HPDE6-E6E7 (cell line): ENCODE data around the gene ETFA.
A peak's percentile ranks its signal among the peaks of the same experiment; 100 is the strongest.

Source experiments
- DNase-seq: peaks from one replicate; pipeline ENCODE4 v3.0.0; 2011; ENCODE audit warnings: missing footprints; ENCODE audit errors: extremely low spot score

ETFA gene

DNA sequence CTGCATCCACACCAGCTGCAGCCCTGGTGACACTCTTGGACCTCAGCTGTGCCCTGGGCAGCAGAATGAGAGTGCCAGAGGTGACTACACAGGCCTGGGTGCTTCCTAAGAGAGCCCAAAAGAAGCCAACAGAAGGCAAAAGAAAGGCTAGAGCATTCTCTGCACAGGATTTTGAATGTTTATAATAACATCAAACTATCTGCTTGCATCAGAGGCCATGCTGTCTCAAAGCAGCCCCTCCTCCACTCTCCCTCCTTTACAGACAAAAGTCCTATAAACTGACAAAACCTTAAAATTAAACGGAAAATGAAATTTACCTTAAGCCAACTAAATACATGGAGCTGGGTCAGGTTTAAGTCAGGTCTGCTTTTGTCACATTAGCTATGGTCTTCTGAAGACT, 95.6 kb downstream of the ETFA start:
- DNase-seq, result no peak

DNA sequence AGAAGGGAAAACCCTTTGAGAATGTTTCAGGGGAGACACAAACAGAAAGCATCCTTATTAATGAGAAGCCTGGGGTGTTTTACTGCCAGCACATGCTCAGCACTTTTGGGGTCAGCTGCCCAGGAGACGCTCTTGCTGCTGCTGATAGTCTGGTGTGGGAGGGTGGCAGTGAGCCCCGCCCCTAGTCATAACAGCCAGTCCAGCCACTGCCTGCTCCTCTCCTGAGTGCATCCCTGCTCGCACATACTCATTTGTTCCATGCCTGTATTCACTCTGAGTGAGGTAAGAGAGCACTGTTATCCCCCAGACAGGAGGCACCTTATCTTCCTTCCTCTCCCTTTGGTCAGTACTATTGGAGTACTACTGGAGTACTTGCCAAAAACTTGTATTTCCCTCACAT, 101.3 kb downstream of the ETFA start:
- DNase-seq, result no peak

- DNase-seq, result no peak
Measured at GRCh38 chr15:76209523-76209922, 101.7 kb downstream of the ETFA start.

DNA sequence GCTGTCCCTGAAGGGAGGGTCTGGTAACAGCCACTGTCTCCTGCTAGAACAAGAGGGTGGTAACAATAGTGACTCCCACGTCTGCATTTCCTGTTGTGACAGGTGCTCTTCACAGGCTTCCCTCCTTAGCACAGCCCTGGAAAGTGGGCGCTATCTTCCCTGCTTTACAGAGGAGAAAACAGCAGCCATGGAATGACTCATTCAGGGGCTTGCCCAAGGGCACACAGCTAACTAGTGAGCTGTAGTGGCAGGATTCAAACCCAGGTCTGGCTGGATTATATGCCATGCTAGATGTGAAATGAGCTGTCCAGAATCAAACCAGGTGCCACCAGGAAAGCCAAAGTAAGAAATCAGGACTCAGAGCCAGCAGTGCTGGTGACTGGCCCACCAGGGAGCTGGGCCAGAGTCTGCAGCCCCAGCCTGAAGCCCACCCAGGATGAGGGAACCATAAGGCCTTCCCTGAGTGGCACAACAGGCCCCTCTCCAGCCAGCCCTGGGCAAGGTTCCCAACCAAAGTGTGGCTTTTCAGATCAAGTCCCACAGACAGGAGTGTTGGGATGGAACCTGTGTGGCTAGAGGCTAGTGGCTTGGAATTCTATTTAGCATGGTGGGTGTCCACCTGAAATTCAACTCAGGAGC, 102.4 kb downstream of the ETFA start:
- DNase-seq, result no peak

DNA sequence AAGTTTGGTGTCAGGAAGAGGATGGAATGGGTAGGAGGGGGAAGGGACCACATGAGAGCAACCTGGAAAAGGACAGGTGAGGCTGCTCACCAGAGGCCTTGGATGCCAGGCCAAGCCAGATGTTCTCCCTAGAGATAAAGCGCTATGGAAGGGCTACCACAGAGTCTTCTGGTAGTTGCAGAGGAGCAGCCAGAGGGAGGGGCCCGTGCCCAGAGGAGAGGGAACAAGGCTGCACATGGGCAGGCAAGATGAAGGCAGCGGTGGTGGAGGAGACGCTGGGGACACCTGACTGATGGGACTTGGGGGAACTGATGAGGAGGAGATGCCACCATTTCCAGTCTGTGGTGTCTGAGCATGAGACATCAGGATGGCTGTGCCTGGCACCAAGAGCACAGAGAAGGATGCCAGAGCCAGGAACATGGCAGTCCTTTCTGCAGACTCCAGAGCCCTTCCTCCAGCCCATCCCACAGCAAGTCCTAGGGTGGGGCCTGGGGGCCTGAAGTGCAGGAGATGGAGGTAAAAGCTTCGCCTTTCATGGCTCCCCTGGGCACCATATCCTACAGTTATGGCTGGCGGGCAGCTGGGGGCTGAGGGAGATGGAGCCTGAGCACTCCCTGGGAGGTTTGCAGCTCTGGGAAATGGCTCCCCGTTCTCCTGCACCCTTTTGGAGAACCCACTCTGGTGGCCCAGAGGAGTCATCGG, 103.0 kb downstream of the ETFA start:
- DNase-seq, result no peak

DNA sequence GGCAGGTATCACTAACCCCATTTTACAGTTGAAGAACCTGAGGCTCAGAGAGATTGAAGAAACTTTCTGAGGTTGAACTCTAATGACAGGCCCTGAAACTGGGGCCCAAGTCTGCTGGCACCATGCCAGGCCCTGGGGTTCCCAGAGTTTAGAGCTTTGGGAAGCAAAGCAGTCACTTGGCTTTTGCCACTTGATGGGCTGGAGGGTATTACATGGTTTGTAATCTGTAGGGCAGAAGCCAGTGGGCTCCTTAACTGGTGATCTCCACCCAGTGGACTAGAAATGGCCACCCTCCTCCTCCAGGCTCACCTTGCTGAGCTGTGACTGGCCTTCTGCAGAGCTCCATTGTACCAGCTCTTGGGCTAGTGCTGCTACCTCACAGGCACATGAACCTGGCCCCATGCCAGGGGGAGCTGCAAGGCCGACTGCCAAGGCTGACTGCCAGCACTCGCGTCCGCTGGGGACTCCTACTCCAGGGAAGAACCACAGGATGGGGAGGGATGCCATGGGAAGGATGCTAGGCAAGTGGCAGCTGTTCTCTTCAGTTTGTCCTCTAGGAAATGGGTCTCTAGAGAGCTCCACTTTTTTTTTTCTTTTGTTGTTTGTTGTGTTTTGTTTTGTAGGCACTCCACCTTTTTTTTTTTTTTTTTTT, 104.8 kb downstream of the ETFA start:
- DNase-seq, result no peak

DNA sequence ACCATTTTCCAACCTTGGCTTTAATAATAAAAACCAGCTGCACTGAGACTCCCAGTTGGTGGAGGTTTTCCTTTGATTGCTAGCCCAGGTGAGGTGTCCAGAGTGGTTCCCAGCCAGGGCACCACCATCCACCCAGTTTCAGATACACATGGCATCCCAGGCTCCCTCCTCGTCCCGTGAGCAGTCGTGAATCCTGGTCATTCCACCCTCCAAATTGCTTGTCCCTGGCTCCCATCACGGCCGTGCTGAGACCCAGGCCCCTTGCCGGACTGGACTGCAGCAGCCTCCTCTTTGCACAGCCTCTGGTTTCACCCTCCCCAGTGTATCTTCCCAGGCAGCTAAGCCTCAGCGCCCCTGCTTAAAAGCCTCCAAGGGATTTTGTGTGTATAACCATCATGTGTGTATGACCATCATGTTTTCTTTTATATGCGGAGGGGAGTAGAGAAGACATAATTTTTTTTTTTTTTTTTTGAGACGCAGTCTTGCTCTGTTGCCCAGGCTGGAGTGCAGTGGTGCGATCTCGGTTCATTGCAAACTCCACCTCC, 106.3 kb downstream of the ETFA start:
- no peak for DNase-seq

DNA sequence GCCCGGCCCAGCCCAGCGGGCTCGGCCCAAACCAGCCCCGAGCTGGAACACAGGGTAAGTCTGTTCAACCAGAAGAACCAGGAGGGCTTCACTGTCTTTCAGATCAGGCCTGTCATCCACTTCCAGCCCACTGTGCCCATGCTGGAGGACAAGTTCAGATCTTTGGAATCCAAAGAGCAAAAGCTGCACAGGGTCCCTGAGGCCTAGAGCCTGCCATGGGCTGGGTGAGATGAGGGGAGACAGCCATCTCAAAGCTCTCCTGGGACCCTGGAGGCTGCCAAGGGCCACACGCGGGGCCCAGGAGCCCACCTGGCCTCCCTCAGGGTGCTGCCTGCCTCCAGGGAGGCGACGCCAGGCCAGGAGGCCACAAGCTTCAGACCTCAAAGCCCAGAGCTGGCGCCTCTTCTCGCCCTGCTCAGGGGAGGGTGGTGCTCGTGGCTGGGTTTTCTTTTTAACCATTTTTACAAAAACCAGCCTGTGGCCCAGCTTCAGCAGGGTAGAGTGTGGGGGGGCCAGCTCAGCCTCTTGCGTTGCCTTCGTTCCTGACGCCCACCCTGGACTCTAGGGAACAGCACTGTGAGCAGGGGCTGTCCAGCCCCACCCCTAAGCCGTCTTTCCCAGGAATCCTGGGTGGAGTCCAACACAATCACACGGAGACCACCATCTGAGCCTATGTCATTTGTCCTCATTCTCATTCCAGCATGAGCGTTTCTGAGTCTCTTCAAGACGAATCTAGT, 107.0 kb downstream of the ETFA start:
- DNase-seq, result no peak

GRCh38 chr15:76203346-76204108, 107.7 kb downstream of the ETFA start:
- no peak for DNase-seq

- DNase-seq, result no peak
Measured at GRCh38 chr15:76201536-76202255, 109.6 kb downstream of the ETFA start.

- no peak for DNase-seq
Measured at GRCh38 chr15:76200641-76201105, 110.6 kb downstream of the ETFA start.

GRCh38 chr15:76200083-76200465, 111.2 kb downstream of the ETFA start:
- DNase-seq, result no peak

- DNase-seq, result no peak
Measured at GRCh38 chr15:76199106-76200082, 111.9 kb downstream of the ETFA start.

DNA sequence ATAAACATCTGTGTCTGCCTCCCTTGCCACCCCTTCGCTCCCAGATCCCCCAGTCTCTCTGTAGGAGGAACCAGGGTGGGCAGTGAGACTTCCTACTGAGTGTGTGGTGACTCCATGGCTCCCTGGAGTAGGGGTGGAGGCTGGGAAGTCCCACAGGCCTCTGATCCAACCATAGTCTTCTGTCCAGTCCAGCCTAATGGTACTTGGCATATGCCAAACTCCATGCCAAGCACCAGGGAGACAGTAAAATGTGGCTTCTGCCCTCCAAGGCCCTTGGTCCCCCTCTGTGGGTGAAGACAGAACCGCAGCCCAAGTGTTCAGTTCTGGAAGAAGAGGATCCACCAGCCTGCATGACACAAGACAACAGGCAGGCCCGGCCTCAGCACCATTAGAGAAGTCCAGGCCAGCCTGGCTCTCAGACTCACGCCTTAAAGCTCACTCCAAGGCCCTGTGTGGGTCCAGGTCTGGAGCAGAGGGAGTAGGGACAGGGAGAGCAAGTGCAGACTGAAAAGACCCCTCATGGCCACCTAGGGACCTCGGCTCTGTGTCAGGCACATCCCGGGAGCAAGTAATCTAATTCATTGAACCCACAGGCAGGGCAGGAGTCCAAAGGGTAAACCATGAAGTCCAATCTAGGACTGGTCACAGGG, 112.7 kb downstream of the ETFA start:
- no peak for DNase-seq

GRCh38 chr15:76197703-76198455, 113.4 kb downstream of the ETFA start:
- DNase-seq, result peak; percentile 53

DNA sequence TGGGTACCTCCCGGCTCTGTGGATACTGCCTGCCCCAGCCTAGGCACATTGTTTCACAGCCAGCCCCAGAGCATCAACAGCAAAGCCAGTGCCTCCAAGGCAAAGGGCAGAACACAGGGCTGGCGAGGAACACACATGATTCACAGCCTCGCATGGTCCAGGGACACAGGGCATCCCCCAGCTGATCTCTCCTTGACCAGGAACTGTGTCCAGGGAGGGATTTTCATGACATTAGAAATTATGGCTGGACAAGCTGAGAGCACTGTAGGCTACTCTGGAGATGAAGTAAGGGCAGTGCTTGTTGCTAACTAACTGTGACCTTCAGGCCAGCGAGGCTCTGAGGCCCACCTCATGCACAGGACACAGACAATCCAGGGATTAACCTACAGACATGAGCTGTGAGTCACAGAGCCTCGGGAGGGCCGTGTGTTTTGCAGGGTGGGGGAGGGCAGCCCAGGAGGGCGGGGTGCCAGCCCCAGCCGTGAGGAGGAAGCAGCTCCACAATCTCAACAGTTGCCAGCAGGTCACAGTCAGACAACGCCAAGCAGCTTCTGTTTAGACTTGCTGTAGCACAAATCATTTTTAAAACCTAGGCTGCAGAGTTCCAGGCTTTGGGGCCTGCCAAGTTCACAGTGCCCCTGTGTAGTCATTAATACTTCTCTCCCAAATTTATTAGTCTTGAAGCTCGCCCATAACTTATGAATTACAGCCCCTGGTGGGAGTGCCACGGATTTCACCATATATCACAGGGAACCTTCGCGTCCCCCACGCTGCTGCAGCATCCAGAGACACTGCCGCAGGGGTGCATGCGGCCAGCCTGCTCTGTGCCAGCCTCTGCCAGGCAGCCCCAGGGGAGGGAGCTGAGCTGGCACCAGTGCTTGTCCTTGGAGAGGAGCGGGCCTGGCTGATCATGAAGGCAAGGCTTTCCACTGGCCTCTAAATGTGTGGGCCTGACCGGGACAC, 114.7 kb downstream of the ETFA start:
- DNase-seq, result peak; percentile 83
